Measurements from ENCODE around the gene PRDM7. TPM values are rescaled to one million over a fixed set of nuclear protein-coding genes. Genes with fewer than 3 reads are reported as not detected.

PRDM7 gene
- total and polyA plus RNA-seq, 9 of the 15 experiments (the other 6 are each of a cell fraction or from before 2014, with no cell fraction given): not detected

DNA sequence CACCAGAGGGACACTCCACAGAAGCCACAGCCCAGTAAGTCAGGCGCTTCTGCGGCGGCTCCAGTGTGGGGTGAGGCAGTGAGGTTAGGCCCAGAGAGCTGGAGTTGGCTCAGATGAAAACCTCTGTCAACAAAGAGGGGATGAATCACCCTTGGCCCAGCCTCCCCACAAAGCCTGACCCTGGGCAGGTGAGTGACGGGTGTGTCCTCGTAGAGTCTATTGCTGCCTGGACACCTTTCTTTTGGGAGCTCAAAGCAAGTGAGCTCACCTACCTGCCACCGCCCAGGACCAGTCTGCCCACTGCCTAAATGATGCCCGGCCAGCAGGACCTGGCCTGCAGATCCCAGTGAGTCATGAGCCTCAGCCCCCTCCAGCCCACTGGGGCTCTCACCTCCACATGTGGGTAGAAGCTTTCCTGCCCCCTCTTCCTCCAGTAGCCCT, 33.0 kb downstream of the PRDM7 start (continued):
- TF ChIP-seq ATF3 (IDR thresholded peaks at IDR 0.05): peak; percentile 42; the same call in 1 of the 2 replicates
- no peak for TF ChIP-seq ATF3 (CRISPR knock-in tag; conservative IDR thresholded peaks at IDR 0.05)
- TF ChIP-seq MEIS2 (IDR thresholded peaks at IDR 0.05; ENCODE audit: partially characterized antibody): peak; percentile 53

- Histone ChIP-seq H3K4me3 (no peak overlapping the region), H3K4me1 (replicated peaks in 1 of 2; ENCODE audit: control insufficient read depth in 2 of 2, insufficient read depth in 2 of 2, low read length in 2 of 2) (peaks cover 18 to 44% of the 10 kb centered on the region in 2 experiments; a peak in 3 of 5 replicates), H3K36me3 (ENCODE audit: control insufficient read depth, insufficient read depth, low read length) (peaks cover 40% of the 10 kb centered on the region; the same call in 2 of the 3 replicates), H3K4me2 (ENCODE audit: insufficient read depth, low read length) (no peak overlapping the region), H3K27me3 (ENCODE audit: control insufficient read depth in 2 of 2, insufficient read depth in 2 of 2, low read length in 2 of 2) (no peaks in the 10 kb centered on the region), H3K79me2 (ENCODE audit: control insufficient read depth, insufficient read depth, low read length) (no peaks in the 10 kb centered on the region; the same call in 2 of the 3 replicates), H4K20me1 (replicated peaks; ENCODE audit: control insufficient read depth, insufficient read depth, low read length) (no peaks in the 10 kb centered on the region), H3K9me1 (ENCODE audit: control insufficient read depth, insufficient read depth, low read length) (no peaks in the 10 kb centered on the region), H3K9me3 (replicated peaks; ENCODE audit: control insufficient read depth, insufficient read depth, low read depth, low read length) (no peaks in the 10 kb centered on the region), H3K9ac (ENCODE audit: insufficient read depth in 1 of 2, low read depth in 2 of 2, low read length in 2 of 2) (no peak overlapping the region; a peak in 1 of 4 replicates), H2AFZ (ENCODE audit: low read depth, low read length) (no peak overlapping the region), H3K27ac (ENCODE audit: extremely low read depth, low read depth, low read length) (no peak overlapping the region)
- peak in 1 of 4 experiments; percentile 1 for DNase-seq (ENCODE audit: extremely low read depth in 1 of 4, low spot score in 3 of 4)
- no TSS peak for BruUV-seq (replicated peaks)
- FAIRE-seq: no peak
- intact Hi-C loops (cut with micrococcal nuclease) (no loop called here), in situ Hi-C loops (cut with MboI) (no loop called here)
- ChIA-PET POLR2A (interaction anchor here (1.1 kb wide), 1 partner anchor 10 kb away, joined by 5 read pairs; no protein-coding TSS in a partner anchor), CTCF (ENCODE audit: low intra/inter-chr PET ratio) (no interaction called here)
- no peak for ATAC-seq
- TF ChIP-seq E2F8 (IDR thresholded peaks at IDR 0.05; ENCODE audit: low read depth, partially characterized antibody) (no peak), PHB (CRISPR knock-in tag; IDR thresholded peaks at IDR 0.05) (no peak), ZNF224 (CRISPR knock-in tag; IDR thresholded peaks at IDR 0.05) (no peak), MCM3 (IDR thresholded peaks at IDR 0.05) (no peak), SMARCA5 (IDR thresholded peaks at IDR 0.05) (no peak), ZNF551 (CRISPR knock-in tag; IDR thresholded peaks at IDR 0.05) (no peak), POLR2G (IDR thresholded peaks at IDR 0.05; ENCODE audit: low read depth, low read length) (0 out of 2 replicates have a peak, but pooled peaks have one; percentile 23)
- WGBS (ENCODE audit: insufficient coverage, low coverage, missing lambda C conversion rate): 94% methylated on average over 17 of the region's 20 CpGs
Measured at GRCh38 chr16:90043526-90043925, 33.6 kb downstream of the PRDM7 start.

All from K562 (cell line).